Stimulated activated CD8-positive, alpha-beta memory T cell treated with anti-CD3 and anti-CD28 coated beads, Interleukin-12 subunit alpha, Interleukin-12 subunit beta, amount 100 ng/mL, for 1 hour (primary cell): ENCODE results near the gene WDFY4.

Experiments
- DNase-seq: peaks from one replicate; pipeline ENCODE4 v3.0.0-alpha.2; 2020; ENCODE audit warnings: low read depth

Gene WDFY4

DNA sequence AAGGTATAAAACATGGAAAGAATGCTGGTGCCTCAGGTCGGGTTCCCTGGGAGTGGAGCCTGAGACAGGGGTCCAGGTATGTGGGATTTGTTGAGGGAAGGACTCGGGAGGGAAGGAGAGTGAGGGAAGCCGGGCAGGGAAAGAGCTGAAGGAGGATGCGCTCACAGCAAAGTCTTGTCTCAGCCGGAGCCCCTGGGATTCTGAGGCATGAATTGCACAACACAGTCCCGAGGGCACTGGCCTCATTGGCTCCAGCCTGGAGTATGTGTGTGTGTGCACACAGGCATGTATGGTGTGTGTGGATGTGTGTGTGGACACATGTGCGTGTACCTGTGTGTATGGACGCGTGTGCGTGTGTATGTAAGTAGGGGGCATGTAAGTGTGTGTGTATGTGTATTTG is 87.4 kb downstream of the WDFY4 start:
- DNase-seq = no peak

DNA sequence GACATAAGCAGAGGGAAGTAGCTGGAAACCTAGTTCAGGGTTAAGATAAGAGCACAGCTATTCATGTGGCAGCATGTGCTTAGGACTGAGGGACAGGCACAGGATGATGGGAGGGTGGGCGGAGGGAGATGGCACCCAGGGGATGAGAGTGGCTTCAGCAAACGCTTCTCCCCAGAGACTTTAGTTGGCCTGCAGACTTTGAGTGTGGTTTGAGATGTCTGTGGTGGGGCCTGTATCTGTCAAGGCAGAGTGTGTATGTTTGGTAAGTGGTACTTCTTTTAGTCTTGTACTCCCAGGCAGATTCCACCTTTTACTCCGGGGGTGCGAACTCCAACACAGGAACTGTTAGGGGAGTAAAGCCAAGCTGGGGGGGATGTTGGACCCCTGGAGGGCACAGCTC is 88.9 kb downstream of the WDFY4 start:
- DNase-seq = no peak

DNA sequence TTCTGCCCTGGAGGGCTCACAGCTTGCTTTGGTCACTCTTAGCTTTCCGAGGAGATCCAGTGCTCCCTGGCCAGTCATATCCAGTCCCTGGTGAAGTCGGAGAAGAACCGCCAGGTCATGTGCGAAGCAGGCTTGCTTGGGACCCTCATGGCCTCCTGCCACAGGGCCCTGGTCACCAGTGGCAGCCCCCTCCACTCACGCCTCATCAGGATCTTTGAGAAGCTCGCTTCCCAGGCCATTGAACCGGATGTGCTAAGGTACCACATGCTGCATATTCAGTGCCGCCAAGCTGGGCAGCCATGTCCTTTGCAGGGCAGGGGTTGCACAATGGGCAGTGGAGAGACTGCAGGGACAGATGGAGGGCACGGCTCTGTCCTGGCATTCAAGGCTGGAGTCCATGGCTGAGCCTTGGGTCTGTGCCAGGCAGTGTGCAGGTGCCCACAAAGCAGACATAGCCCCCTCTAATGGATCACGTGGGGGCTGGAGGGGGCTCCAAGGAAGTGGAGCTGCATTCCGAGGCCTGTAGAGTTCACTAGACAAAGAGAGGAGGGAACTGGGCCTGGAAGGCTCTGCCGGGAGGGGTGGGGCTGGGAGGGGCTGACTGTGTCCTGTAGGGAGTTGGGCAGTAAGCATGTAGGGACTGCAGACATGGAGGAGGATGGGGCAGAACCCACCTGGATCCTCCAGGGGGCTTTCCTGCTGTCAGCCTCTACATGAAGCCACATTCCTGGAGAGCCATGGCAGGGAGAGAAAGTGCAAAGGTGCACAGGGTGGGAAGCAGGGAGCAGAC is 89.9 kb downstream of the WDFY4 start:
- no peak for DNase-seq

DNA sequence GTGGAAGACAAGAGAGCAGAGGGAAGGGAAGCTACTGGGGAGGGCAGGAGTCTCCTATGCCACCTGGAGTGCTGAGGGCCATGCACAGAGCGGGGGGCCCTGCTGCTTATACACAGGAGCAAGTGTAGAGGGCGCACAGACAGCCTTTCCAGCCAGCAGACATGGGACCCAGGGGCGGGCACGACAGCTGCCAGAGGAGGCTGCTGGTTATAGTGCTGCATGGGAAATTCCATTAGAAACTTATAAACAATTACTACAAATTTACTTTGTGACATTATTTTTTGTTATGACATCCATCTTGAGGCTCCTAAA is 90.5 kb downstream of the WDFY4 start:
- DNase-seq = no peak

DNA sequence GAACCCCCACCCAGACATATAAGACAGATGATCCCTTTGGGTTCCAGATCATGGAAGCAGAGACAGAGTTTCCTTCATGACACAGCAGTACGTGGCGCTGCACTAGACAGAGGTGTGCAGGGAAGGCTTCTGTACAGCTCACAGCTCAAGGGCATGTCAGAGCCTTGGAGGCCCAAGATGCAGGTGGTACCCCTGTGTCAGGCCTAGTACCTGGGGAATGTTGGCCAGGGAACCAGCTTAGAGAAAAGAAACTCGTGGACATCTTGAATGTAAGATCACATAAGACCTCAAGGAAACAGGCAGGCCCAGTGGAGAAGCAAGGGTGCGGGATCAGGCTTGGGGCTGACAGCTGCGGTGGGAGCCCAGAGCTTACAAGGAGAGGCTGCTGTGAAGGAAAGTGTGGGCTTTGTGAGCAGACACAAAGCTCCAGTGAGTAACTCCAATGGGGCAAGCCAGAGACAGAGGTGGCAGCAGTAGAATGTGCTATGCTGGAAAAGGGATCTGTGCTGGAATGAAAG is 91.4 kb downstream of the WDFY4 start:
- DNase-seq = no peak

DNA sequence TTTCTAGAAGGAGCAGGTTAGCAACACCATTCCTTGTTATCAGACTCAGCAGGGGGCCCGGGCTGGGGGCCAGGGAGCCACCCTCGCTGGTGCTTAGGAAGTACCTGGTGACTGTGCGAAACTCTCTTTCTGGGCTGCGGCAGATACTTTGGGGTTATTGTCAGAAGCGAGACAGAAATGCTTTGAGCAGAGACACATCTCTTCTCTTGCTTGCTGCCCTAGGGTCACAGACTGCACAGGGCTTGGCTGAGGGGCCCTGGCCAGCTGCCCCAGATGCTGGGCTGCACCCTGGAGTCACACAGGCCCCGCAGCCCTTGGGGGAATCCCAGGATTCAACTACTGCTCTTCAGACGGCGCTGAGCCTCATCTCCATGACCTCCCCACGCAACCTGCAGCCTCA is 91.9 kb downstream of the WDFY4 start:
- no peak for DNase-seq

DNA sequence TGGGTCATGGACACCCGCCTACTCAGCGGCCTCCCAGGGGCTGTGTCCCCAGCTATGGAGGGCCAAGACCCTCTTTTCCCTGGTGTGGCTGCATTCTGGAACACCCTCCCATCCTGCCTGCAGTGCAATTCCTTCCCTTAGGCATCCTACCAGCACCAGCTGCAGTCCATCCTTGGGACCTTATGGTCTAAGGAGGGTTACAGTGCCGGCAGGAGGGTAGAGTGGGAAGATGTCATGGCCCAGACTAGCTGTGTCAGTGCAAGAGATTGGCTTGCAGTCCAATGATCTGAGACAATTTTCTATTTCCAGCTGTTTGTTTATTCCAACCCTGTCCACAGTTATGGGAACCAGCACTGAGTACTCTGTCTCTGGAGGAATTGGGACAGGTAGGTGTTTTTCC is 92.4 kb downstream of the WDFY4 start:
- no peak for DNase-seq

DNA sequence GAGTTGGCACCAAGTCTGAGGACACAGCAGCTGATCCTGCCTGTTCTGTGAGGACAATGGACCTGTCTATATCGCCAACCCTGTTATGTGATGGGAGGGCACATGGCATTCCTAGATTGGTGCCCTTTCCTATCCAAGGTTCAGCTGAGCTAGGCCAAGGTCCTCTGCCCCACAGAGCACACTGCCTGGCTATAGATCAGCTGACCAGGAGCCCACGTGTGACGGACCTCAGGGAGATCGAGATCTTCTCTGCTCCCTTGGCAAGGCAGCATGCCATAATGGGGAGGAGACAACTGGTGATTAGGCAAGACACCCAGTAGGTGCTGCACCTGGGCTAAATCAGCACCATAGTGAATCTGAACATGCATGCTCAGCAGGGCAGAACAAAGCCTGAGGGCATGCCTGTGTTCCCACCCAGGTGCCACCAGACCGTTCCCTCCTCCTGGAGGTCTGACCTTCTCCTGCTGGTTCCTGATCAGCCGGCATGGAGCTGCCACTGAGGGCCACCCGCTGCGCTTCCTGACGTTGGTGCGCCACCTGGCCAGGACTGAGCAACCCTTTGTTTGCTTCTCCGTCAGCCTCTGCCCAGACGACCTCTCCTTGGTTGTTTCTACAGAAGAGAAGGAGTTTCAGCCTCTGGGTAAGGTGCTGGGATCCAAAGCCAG is 93.7 kb downstream of the WDFY4 start:
- DNase-seq = no peak

DNA sequence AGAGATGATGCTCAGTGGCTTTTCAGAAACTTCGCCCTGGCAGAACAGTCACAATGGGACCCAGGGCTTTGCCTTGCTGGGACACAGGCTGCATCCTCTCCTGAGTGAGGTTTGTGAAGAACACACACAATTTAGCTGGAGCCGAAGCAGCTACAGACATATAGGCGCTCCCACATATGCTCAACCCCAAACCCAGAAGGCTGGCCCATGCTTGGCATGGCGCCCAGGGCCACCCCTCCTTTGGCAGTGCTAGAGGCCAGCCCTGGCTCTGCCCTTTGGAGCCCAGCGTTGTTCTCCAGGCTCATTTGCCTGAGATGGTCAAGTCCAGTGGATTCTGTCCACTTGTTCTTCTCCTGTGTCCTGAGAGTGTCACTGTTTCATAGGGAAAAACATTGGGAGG is 94.4 kb downstream of the WDFY4 start:
- no peak for DNase-seq

DNA sequence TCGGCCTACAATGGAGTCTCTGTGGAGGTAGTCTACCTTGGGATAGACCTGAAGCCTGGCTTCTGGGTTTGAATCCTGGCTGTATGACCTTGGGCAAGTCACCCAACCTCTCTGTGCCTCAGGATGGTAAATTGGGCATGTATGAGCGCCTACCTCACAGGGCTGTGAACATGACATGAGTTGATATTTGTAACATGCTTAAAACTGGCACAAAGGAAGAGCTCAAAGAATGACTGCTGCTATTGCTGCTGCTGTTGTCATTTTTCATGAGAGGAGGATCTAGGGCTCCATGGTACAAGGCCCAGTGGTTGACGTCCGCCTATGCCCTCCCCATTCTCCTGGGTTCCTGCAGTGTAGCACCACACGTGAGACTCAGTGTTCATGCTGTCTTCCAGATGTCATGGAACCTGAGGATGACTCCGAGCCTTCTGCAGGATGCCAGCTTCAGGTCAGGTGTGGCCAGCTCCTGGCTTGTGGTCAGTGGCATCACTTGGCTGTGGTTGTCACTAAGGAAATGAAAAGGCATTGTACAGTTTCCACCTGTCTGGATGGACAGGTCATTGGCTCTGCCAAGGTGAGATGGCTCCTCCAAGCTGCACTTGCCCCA is 95.0 kb downstream of the WDFY4 start:
- no peak for DNase-seq

DNA sequence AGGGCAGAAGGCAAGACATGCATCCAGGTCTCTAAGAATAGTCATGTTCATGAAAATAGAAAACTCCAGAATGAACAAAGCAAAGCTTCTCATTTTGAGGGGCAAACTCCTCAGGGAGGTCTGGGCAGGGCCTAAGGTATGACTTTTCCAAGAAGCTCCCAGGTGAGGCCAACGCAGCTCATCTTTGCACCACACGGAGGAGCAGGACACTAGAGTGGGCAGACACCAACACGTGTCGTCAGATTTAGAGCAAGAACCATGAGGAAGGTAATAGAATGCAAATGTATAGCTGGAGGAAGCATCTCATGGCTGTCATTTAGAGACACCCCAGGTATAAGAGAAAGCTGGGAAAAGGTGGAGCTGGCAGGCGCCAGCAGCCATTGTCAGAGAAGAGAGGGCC is 95.7 kb downstream of the WDFY4 start:
- no peak for DNase-seq

DNA sequence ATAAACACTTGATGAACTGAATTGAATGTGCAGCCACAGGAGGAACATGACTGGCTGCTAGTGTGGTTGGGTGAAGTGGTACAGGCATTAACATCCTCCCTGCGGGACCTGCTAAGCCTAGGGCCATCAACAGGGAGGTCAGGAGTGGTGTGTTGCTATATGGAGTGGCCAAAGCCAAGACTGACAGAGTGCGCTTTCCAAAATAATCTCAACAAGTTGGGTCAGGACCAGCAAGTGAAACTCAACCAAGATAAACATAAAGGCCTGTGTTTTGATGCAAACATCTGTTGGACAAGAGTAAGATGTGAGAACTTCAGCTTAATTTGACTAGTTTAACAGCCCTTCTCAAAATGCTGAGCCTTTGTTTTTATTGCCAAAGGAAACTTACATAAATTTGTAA is 97.7 kb downstream of the WDFY4 start:
- no peak for DNase-seq

DNA sequence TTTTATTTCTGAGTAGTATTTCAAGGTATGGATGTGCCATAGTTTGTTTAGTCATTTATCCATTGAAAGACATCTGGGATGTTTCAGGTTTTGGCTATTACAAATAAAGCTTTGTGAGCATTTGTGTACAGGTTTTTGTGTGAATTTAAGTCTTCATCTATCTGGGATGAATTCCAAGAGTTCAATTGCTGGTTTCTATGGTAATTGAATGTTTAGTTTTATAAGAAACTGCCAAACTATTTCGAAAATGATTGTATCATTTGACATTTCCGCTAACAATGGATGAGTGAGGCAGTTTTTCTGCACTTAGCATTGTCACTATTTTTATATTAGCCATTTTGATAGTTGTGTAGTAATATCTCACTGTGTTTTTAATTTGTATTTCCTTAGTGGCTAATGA is 99.4 kb downstream of the WDFY4 start:
- no peak for DNase-seq

DNA sequence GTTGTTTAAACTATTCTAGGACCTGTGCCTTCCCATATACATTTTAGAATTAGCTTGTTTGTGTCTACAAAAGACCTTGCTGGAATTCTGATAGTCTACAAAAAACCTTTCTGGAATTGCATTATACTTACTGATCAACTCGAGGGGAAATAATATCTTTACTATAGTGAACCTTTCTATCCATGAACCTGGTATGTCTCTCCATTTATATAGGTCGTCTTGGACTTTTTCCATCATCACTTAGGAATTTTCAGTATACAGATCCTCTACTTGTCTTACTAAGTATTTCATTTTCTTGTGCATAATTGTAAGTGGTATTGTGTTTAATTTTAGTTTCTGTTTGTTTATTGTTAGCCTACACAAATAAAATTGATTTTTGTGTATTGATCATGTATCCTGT is 101.1 kb downstream of the WDFY4 start:
- DNase-seq = no peak

DNA sequence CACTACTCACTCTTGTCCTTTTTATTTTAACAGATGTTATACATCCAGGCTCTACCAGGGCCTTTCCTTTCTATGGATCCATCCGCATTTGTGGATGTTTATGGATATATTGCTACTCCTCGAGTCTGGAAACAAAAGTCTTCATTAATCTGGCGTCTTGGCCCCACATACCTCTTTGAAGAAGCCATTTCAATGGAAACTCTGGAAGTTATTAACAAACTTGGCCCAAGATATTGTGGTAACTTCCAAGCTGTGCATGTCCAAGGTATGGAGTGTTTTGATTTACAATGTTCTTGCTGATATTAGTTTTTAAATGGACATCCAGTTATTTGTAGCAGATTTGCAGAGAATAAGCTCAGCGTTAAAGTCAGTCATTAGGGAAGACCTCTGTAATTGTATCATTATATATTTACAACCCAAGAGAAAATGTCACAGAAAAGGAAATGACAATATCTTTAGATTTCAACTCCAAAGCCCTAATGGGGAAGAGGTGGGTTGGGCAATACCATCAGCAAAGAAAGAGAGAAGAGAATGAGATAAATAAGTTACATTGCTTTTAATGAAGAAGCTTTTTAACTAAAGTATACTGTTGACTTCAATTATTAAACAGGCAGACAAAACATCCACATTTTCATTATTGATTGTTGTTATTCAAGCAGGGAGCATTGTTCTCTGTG is 102.1 kb downstream of the WDFY4 start:
- no peak for DNase-seq

DNA sequence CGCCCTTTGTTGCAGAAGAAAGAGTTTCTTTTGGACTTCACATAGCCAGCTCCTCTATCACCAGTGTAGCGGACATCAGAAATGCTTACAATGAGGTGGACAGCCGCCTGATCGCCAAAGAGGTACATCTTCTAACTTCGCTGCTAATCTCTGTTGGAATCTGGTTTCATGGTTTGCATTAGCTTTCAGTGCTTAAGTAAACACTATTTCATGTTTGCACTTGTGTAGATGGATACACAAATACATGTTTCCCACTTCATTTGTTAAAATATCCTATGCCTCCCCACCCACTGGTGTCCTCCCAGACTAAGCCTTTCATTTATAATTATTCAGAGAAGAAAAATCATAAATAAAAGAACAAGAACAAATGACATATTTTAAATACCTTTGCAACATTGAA is 103.9 kb downstream of the WDFY4 start:
- no peak for DNase-seq

DNA sequence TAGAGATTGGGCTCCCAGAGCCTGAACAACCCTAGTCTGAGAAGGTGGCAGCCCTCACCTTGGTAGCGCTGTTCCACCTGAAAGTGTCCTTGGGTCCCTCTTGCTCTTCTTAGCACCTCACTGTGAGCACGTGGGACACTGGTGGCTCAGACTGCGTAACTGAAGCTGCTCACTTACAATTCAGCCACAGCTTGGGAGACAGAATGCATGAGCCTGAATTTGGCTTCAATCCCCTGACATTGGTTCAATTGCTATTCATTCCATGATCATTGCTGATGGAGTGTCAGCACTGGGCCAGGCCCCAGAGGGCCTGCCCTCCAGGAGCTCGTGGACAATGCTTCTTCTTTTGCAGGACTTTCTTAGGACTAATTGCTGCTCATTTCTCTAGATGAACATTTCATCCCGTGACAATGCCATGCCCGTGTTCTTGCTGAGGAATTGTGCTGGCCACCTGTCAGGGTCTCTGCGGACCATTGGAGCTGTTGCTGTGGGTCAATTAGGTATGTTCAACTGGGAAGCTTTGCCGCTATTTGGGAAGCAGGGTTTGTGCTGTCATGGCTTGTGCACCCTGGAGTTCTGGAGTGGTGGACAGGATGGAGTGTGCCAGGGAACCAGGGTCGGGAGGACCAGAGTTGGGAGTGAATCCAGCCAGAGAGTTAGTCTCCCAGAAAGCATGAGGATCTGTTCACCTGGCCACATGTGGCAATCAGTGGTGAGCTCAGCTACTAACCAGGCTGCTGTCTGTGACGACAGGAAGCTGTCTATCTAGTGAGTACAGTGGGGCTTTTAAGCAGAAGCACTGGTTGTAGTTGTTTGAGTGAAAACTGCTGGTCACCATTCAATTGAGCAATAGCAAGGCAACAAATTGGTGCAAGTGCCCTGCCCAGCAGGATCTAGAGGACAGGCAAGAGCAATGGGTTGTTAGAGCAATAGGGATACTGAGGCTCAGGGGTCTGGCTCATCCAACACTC is 105.1 kb downstream of the WDFY4 start:
- no peak for DNase-seq

DNA sequence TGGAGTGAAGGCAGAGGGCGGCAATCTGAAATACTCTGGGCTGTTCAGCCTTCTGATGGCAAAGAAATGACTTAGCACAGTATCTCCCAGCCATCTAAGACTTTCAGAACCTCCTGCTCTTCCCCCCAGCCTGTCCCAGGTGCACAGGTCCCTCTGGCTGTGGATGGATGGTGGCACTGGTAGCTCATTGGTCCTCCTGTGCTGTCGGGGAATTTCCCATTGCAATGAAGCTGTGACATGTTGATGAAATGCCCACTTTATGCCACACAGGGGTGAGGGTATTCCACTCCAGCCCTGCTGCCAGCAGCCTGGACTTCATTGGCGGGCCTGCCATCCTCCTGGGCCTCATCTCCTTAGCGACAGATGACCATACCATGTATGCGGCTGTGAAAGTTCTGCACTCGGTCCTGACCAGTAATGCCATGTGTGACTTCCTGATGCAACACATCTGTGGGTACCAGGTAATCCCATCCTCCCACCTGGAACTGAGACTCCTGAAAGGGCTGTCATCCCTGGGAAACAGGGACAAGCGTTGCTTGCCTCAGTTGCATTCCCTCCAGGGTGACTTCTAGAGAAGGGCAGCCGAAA is 105.9 kb downstream of the WDFY4 start:
- no peak for DNase-seq

DNA sequence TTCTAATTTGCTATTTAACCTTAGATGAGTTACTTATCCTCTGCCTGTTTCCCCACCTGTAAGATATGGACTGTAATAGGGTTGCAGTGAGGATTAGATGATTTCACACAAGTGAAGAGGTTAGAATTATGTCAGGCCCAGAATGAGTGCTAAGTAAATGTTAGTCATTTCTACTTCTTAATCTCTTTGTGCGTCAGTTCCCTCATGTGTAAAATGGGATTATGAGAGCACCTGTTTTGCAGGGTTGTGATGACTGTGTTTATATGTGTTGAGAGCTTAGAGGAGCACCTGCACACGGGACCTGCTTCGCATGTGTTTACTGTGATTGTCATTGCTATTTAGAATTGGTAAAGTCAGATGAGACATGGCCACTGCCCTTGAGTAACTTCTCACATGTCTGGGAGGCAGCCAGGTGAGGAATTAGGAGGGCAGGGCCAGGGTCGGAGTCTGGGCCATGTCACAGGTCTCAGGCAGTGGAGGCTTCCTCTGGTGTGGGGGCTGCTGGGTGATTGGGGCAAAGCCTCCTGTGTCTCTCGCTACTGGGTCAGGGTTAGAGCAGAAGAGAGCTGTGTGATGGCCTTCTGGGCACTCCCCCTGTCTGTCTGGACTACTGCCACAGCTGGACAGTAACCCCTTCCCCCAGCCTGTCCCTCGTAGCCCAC is 106.7 kb downstream of the WDFY4 start:
- no peak for DNase-seq

DNA sequence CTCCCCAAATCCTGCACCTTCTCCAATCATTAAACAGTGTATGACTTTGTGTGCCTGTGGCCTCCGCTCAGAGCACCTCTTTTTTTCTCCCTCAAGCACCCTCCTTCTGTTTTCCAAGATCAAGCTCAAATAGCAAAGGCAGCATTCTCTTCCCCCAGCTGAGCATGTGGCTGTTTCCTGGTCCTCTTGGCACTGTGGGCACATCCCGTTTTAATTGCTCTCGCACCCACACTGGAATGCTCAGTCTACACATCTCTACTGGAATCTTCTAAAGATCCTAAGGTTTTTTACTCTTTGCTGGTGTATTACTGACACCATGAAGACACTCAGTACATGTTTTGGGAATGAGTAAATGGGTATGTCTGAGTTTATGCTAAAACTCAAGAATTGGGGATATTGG is 107.4 kb downstream of the WDFY4 start:
- DNase-seq = no peak

DNA sequence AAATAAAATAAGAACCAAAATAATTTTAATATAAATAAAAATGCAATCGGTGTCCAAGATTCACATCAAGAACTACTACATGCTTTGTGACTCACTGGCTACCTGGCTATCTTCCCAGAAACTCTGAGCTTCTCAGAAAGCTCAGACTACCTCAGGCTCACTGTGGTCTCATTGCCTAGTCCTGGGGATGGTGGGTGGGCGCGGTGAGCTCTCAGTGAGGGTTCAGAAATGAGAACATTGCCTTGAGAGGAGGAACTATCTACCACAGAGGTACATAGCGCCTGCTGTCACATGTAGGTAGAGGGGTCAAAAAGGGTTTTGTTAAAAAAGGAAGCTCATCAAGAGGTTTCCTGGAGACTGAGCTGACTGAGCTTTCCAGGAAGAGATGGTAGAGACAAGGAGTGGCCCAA is 108.0 kb downstream of the WDFY4 start:
- DNase-seq = no peak
